Prostate gland (tissue), 2 donors: ENCODE measurements around the gene FASLG.

Experiments
- CTCF ChIP-seq, 4 experiments: fragments of 200-600 bp in 2 of 4; fragments of 450-650 bp in 2 of 4; sonication (generic) in 2 of 4; IDR thresholded peaks; 1 replicate in 3 of 4; 2 replicates in 1 of 4; pipeline ENCODE4 v1.5.1; 2016 to 2019; ENCODE audit warnings: antibody characterized with exemption in 4 of 4, mild to moderate bottlenecking in 2 of 4, moderate library complexity in 2 of 4
- POLR2A ChIP-seq: fragments of 450-650 bp; IDR thresholded peaks from one replicate; pipeline ENCODE4 v1.6.1; 2016; ENCODE audit warnings: antibody characterized with exemption, mild to moderate bottlenecking

GRCh38 chr1:172641492-172641891 lies 17.4 kb upstream of the FASLG start:
- TF ChIP-seq CTCF (IDR thresholded peaks at IDR 0.05) (no peak), POLR2A (no peak)
